ENCODE data around the gene SPECC1L. TPM values are rescaled to one million over a fixed set of nuclear protein-coding genes. Genes with fewer than 3 reads are reported as not detected.
A peak's percentile ranks its signal among the peaks of the same experiment; 100 is the strongest.

Gene SPECC1L
- total RNA-seq, 2 donors from 2014 or later: 32.7 to 38.9 TPM

GRCh38 chr22:24459911-24460310 is 189.3 kb downstream of the SPECC1L start:
- no peaks in the 10 kb centered on the region for H3K9me3 Mint-ChIP-seq
- DNase-seq (ENCODE audit: low spot score in 2 of 2) (no peak), ATAC-seq (no peak)
- no peak overlapping the region for H3K27ac Mint-ChIP-seq
- no peaks in the 10 kb centered on the region for H3K36me3 Mint-ChIP-seq

- DNase-seq (ENCODE audit: low spot score in 2 of 2) (no peak), ATAC-seq (peak; percentile 56 to 80)
- H3K27ac Mint-ChIP-seq: no peak overlapping the region
- H3K9me3 Mint-ChIP-seq: no peaks in the 10 kb centered on the region
- H3K36me3 Mint-ChIP-seq: no peaks in the 10 kb centered on the region
Observed at GRCh38 chr22:24460418-24461089, 189.9 kb downstream of the SPECC1L start.

GRCh38 chr22:24463071-24463760 is 192.6 kb downstream of the SPECC1L start:
- Mint-ChIP-seq H3K36me3 (no peaks in the 10 kb centered on the region), H3K9me3 (no peaks in the 10 kb centered on the region), H3K27ac (peak overlapping the region in 1 of 2 donors; percentile 11)
- ATAC-seq (no peak), DNase-seq (ENCODE audit: low spot score in 2 of 2) (no peak)

GRCh38 chr22:24465566-24465965 is 194.9 kb downstream of the SPECC1L start:
- Mint-ChIP-seq H3K27ac (peak overlapping the region in 1 of 2 donors; percentile 14), H3K36me3 (no peaks in the 10 kb centered on the region), H3K9me3 (no peaks in the 10 kb centered on the region)
- no peak for DNase-seq (ENCODE audit: low spot score in 2 of 2)
- peak; percentile 24 to 52 for ATAC-seq

GRCh38 chr22:24465975-24466374 is 195.3 kb downstream of the SPECC1L start:
- no peak for ATAC-seq
- Mint-ChIP-seq H3K9me3 (no peaks in the 10 kb centered on the region), H3K36me3 (no peaks in the 10 kb centered on the region), H3K27ac (peak overlapping the region in 1 of 2 donors; percentile 14)
- no peak for DNase-seq (ENCODE audit: low spot score in 2 of 2)

- DNase-seq (ENCODE audit: low spot score in 2 of 2): no peak
- H3K9me3 Mint-ChIP-seq: no peaks in the 10 kb centered on the region
- ATAC-seq: no peak
- no peaks in the 10 kb centered on the region for H3K36me3 Mint-ChIP-seq
- H3K27ac Mint-ChIP-seq: no peak overlapping the region
Observed at GRCh38 chr22:24466716-24467328, 196.2 kb downstream of the SPECC1L start.

- DNase-seq (ENCODE audit: low spot score in 2 of 2): no peak
- Mint-ChIP-seq H3K9me3 (no peaks in the 10 kb centered on the region), H3K27ac (no peak overlapping the region), H3K36me3 (no peaks in the 10 kb centered on the region)
- ATAC-seq: no peak
Observed at GRCh38 chr22:24467340-24467739, 196.7 kb downstream of the SPECC1L start.

Other genes starting within 250 kb of the SPECC1L start
- 1 to 10 TPM in 1 of 2 donors, under 1 TPM in 1; 0.20 to 1.6 TPM for gene SUSD2, start 89.3 kb upstream of the SPECC1L start, total RNA-seq
- gene GGT5, start 25.7 kb upstream of the SPECC1L start, total RNA-seq: under 1 TPM; 0.14 to 0.54 TPM
- 10 to 100 TPM; 33.8 to 34.4 TPM for gene ADORA2A, start 156.8 kb downstream of the SPECC1L start, total RNA-seq
- under 1 TPM; 0.23 to 0.57 TPM for gene UPB1, start 224.5 kb downstream of the SPECC1L start, total RNA-seq

Measured in activated naive CD4-positive, alpha-beta T cell treated with anti-CD3 and anti-CD28 coated beads, Interleukin-2, amount 50 U/mL, for 72 hours (primary cell).